T-helper 2 cell treated with Interferon-gamma antibody and Interleukin-4, amounts not matched to agents 5 μg/mL and 100 μg/mL, for 36 hours (primary cell): ENCODE results near the gene IL22RA1.

Experiments
- DNase-seq: peaks from one replicate; pipeline ENCODE4 v3.0.0; 2021; ENCODE audit warnings: low spot score
- H3K27ac Mint-ChIP-seq: one replicate; pipeline ENCODE4 v1.8.0; 2021; ENCODE audit warnings: mild to moderate bottlenecking, mixed read lengths
- H3K27me3 Mint-ChIP-seq: one replicate; pipeline ENCODE4 v1.8.0; 2021; ENCODE audit warnings: low read depth, mixed read lengths
- H3K36me3 Mint-ChIP-seq: one replicate; pipeline ENCODE4 v1.8.0; 2021; ENCODE audit warnings: low read depth, mixed read lengths
- H3K4me1 Mint-ChIP-seq: one replicate; pipeline ENCODE4 v1.8.0; 2021; ENCODE audit warnings: low read depth, mixed read lengths
- H3K4me3 Mint-ChIP-seq: one replicate; pipeline ENCODE4 v1.8.0; 2022; ENCODE audit warnings: mild to moderate bottlenecking, moderate library complexity, mixed read lengths
- H3K9me3 Mint-ChIP-seq: one replicate; pipeline ENCODE4 v1.8.0; 2021; ENCODE audit warnings: mixed read lengths

IL22RA1 gene

GRCh38 chr1:24138476-24139221, 4.3 kb downstream of the IL22RA1 start:
- no peak for DNase-seq
- no peaks in the 10 kb centered on the region for H3K4me1 Mint-ChIP-seq

DNA sequence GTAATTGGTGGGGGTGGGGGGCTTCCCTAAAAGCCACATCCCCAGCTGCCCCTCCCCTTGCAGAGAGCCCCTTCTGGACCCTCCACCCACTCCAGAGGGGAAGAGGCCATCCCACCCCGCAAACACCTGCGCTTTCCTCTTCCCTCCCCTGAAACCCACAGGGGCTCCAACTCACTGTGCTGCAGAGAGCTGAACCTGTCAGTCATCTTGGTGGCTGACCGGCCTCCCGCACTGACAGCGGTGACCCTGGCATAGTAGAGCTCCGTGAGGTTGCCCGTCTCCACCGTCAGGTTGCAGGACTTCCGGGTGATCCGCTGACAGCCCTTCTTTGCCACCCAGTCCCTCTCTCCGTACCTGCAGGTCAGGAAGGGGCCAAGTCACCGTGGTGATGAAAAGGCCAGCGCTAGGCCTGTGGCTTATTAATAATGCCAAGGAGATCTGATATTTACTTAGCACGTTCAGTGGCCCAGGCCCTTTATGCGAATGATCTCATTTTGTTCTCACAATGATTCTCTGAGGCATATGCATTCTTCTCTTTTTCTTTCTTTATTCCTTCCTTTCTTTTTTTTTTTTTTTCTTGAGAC, 5.9 kb downstream of the IL22RA1 start:
- Mint-ChIP-seq H3K4me3 (no peak overlapping the region), H3K27me3 (peaks cover 10% of the 10 kb centered on the region), H3K36me3 (no peaks in the 10 kb centered on the region), H3K27ac (no peak overlapping the region), H3K9me3 (peaks cover 5% of the 10 kb centered on the region), H3K4me1 (no peaks in the 10 kb centered on the region)
- DNase-seq = no peak

More at GRCh38 chr1:24138476-24139221, 4.3 kb downstream of the IL22RA1 start:
- Mint-ChIP-seq H3K27me3 (peaks cover 9% of the 10 kb centered on the region), H3K9me3 (peaks cover 5% of the 10 kb centered on the region), H3K36me3 (no peaks in the 10 kb centered on the region), H3K27ac (no peak overlapping the region), H3K4me3 (no peak overlapping the region)

DNA sequence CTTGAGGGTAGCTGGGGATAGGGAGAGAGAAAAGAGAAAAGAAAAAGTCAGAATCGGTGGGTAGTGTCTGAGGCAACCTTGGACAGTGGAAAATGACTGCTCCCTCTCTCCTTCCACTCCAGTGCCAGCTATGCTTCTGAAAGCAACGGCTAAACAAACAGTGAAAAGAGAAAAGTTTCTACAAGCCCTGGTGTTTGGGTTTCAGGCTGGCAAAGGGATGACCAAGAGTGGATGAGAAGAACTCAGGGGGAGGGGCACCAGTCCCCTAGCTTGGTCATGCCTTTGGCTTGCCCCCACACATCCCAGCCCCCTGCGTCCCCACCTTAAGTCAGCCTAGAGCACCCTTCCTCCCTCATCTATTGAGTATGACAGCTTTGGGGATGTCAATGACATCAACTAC, 8.6 kb downstream of the IL22RA1 start:
- Mint-ChIP-seq H3K27me3 (peaks cover 10% of the 10 kb centered on the region), H3K27ac (no peak overlapping the region), H3K36me3 (no peaks in the 10 kb centered on the region)

GRCh38 chr1:24133819-24134218, 9.1 kb downstream of the IL22RA1 start:
- Mint-ChIP-seq H3K36me3 (no peaks in the 10 kb centered on the region), H3K27ac (no peak overlapping the region), H3K27me3 (peaks cover 10% of the 10 kb centered on the region), H3K4me1 (no peaks in the 10 kb centered on the region), H3K9me3 (peaks cover 5% of the 10 kb centered on the region), H3K4me3 (no peak overlapping the region)
- DNase-seq = no peak

More for the DNA sequence above, 8.6 kb downstream of the IL22RA1 start:
- Mint-ChIP-seq H3K4me1 (no peaks in the 10 kb centered on the region), H3K9me3 (peaks cover 5% of the 10 kb centered on the region), H3K4me3 (no peak overlapping the region)
- DNase-seq = no peak

DNA sequence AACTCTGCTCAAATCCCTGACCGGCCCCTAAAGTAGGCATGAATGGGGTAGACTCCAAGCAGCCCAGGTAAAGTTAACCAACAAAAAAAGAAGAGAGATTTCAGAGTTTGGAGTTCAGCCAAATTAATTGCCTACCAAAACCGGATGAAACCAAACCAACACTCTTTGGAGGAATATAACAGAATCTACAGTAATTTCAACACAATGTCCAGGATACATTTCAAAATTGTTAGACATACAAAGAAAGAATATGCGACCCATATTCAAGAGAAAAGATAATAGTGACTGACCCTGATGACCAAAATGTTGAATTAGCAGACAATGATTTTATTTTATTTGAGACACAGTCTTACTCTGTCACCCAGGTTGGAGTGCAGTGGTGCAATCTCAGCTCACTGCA, 12.6 kb downstream of the IL22RA1 start:
- no peak overlapping the region for H3K4me3 Mint-ChIP-seq
- no peaks in the 10 kb centered on the region for H3K36me3 Mint-ChIP-seq
- H3K27me3 Mint-ChIP-seq = peaks cover 10% of the 10 kb centered on the region
- peaks cover 5% of the 10 kb centered on the region for H3K9me3 Mint-ChIP-seq
- H3K4me1 Mint-ChIP-seq = no peaks in the 10 kb centered on the region
- no peak for DNase-seq
- H3K27ac Mint-ChIP-seq = no peak overlapping the region

- H3K9me3 Mint-ChIP-seq = no peaks in the 10 kb centered on the region
- no peak for DNase-seq
- no peak overlapping the region for H3K27ac Mint-ChIP-seq
- no peaks in the 10 kb centered on the region for H3K36me3 Mint-ChIP-seq
- H3K4me1 Mint-ChIP-seq = no peaks in the 10 kb centered on the region
- H3K4me3 Mint-ChIP-seq = no peak overlapping the region
- peaks cover 2% of the 10 kb centered on the region for H3K27me3 Mint-ChIP-seq
Measured at GRCh38 chr1:24127801-24128363, 15.1 kb downstream of the IL22RA1 start.

GRCh38 chr1:24127134-24127800, 15.7 kb downstream of the IL22RA1 start:
- DNase-seq = no peak
- Mint-ChIP-seq H3K36me3 (no peaks in the 10 kb centered on the region), H3K27me3 (no peaks in the 10 kb centered on the region), H3K9me3 (no peaks in the 10 kb centered on the region), H3K4me3 (no peak overlapping the region), H3K27ac (no peak overlapping the region), H3K4me1 (no peaks in the 10 kb centered on the region)

GRCh38 chr1:24126672-24127023, 16.3 kb downstream of the IL22RA1 start:
- no peak overlapping the region for H3K4me3 Mint-ChIP-seq
- no peak overlapping the region for H3K27ac Mint-ChIP-seq
- no peaks in the 10 kb centered on the region for H3K36me3 Mint-ChIP-seq
- DNase-seq = no peak
- no peaks in the 10 kb centered on the region for H3K9me3 Mint-ChIP-seq
- no peaks in the 10 kb centered on the region for H3K27me3 Mint-ChIP-seq
- no peaks in the 10 kb centered on the region for H3K4me1 Mint-ChIP-seq

- Mint-ChIP-seq H3K27me3 (no peaks in the 10 kb centered on the region), H3K36me3 (no peaks in the 10 kb centered on the region), H3K9me3 (no peaks in the 10 kb centered on the region), H3K27ac (no peak overlapping the region), H3K4me3 (no peak overlapping the region), H3K4me1 (no peaks in the 10 kb centered on the region)
- no peak for DNase-seq
Measured at GRCh38 chr1:24126018-24126671, 16.8 kb downstream of the IL22RA1 start.

GRCh38 chr1:24125456-24125855, 17.5 kb downstream of the IL22RA1 start:
- H3K36me3 Mint-ChIP-seq = no peaks in the 10 kb centered on the region
- no peak overlapping the region for H3K4me3 Mint-ChIP-seq
- DNase-seq = no peak
- no peak overlapping the region for H3K27ac Mint-ChIP-seq
- no peaks in the 10 kb centered on the region for H3K9me3 Mint-ChIP-seq
- no peaks in the 10 kb centered on the region for H3K27me3 Mint-ChIP-seq
- no peaks in the 10 kb centered on the region for H3K4me1 Mint-ChIP-seq

- H3K4me1 Mint-ChIP-seq = no peaks in the 10 kb centered on the region
- no peaks in the 10 kb centered on the region for H3K27me3 Mint-ChIP-seq
- DNase-seq = no peak
- no peaks in the 10 kb centered on the region for H3K36me3 Mint-ChIP-seq
- no peaks in the 10 kb centered on the region for H3K9me3 Mint-ChIP-seq
- H3K4me3 Mint-ChIP-seq = no peak overlapping the region
- no peak overlapping the region for H3K27ac Mint-ChIP-seq
Measured at GRCh38 chr1:24124980-24125379, 18.0 kb downstream of the IL22RA1 start.

- Mint-ChIP-seq H3K27me3 (no peaks in the 10 kb centered on the region), H3K4me3 (no peak overlapping the region)
Measured at GRCh38 chr1:24123611-24124010, 19.3 kb downstream of the IL22RA1 start.

GRCh38 chr1:24122776-24123175, 20.2 kb downstream of the IL22RA1 start:
- Mint-ChIP-seq H3K27me3 (peaks cover under 1% of the 10 kb centered on the region), H3K9me3 (no peaks in the 10 kb centered on the region), H3K4me3 (no peak overlapping the region), H3K36me3 (no peaks in the 10 kb centered on the region), H3K4me1 (no peaks in the 10 kb centered on the region), H3K27ac (no peak overlapping the region)
- DNase-seq = no peak

More at GRCh38 chr1:24123611-24124010, 19.3 kb downstream of the IL22RA1 start:
- Mint-ChIP-seq H3K27ac (no peak overlapping the region), H3K36me3 (no peaks in the 10 kb centered on the region), H3K9me3 (no peaks in the 10 kb centered on the region), H3K4me1 (no peaks in the 10 kb centered on the region)
- DNase-seq = no peak

DNA sequence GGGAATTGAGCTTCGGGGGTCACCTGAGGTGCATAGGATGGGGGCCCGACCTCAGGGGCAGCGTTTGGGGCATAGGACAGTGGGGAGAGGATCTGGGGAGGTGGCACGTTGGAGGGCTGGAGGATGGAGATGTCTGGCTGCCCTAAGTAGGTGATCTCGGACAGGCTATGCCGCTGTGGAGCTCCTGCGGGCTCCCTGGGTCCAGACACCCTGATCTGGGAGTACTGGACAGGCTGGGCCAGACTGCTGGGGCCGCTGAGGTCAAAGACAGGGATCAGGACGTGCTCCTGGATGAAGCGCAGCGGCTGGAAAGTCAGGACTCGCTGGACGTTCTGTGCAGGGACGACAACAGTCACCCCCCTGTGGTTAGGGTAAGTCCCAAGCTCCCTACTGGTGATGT, 21.5 kb downstream of the IL22RA1 start:
- no peak for DNase-seq
- Mint-ChIP-seq H3K9me3 (no peaks in the 10 kb centered on the region), H3K36me3 (no peaks in the 10 kb centered on the region), H3K27me3 (peaks cover 3% of the 10 kb centered on the region), H3K27ac (no peak overlapping the region), H3K4me1 (no peaks in the 10 kb centered on the region), H3K4me3 (no peak overlapping the region)
